Activated T-helper 1 cell treated with anti-CD3 and anti-CD28 coated beads, Interleukin-2, amount 50 U/mL, for 16 hours (primary cell): ENCODE results near the gene OR51A2.
"Not testable (repeated sequence)": the region's sequence is repeated elsewhere in the genome, so short reads cannot be mapped to it uniquely, and the experiment has no call there.

Experiments
- DNase-seq, 2 donors: peaks; one replicate each; pipeline ENCODE4 v3.0.0-alpha.2; 2020; ENCODE audit warnings: low read depth in 1 of 2, low spot score in 1 of 2

The OR51A2 gene, protein sequence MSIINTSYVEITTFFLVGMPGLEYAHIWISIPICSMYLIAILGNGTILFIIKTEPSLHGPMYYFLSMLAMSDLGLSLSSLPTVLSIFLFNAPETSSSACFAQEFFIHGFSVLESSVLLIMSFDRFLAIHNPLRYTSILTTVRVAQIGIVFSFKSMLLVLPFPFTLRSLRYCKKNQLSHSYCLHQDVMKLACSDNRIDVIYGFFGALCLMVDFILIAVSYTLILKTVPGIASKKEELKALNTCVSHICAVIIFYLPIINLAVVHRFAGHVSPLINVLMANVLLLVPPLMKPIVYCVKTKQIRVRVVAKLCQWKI

DNA sequence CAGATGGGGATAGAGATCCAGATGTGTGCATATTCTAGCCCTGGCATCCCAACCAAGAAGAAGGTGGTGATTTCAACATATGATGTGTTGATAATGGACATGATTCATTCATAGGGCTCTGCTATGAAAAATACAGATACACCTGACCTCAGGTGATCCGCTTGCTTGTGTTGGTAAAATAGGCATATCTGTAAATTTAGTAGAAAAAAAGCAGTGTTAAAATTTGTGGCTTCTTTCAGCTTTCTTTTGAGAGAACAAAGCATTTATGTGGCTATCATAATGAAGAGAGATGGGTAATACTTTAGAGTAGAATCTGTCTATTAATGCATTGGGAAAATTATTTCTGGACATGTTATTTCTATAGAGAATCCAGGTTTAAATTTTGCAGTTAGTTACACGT lies at the start of gene OR51A2:
OR51A2 (minus strand) TSS at position 101 of the 400 bp plus-strand sequence; CDS start at position 101, 0 bp downstream.
- DNase-seq = not testable (repeated sequence)

DNA sequence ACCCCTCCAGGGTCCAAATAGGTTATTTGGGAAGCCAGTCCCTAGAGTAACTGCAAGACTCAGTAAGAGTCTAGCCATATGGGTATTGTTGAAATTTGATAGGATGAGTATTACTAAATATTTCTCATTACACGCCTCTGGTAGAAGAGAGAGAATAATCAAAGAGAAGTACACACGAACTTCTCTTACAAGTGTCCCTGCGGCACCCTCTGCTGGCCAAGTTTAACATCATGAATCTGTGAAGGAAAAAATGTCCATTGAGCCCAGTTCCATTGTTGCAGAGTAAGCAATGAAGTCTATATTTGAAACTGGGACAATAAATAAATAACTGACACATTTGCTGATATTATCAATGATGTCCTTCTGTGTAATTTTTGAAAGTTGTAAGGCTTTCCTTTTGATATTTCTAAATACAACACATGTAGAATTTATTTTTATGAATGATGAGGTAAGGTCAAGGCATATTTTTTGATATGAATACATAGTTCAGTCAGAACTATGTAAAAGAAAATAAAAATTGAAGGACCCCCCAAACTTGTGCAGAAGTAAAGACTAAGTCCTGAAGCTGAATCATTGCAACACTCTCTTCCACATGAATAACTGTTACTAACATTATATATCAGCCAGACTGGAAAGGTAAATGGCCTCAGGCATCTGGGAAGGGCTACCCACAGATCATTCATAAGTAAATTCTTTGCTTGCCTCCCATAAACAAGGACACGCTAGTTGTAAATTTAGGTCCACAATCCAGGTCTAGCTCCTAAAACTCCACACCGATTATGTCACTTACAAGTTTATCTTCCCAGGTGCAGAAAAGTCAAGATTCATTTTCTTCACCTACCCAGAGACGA lies 49.1 kb upstream of the OR51A2 start:
- no peak for DNase-seq

DNA sequence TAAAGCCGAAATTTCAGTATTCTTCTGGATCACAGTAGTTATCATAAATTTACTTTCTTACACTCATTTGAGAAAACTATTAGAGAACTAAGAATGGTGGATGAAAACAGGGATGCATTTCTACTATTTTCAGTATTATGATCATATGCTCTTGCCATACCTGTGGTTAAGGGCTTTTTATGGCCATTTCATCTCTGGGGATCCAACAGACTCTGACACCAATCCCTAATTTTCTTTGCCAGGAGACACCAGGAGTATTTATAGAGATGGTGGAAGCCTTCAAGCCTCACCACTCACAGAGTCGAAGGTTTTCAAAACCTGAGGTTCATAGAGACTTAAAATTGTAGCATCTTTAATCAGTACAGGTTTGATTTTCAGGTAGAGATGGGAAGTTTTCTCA lies 39.0 kb upstream of the OR51A2 start, which contains the start of gene OR51L1:
OR51L1 (plus strand) TSS at position 301 of the 400 bp plus-strand sequence. CDS start 4,132 bp downstream, outside the sequence.
- no peak for DNase-seq

DNA sequence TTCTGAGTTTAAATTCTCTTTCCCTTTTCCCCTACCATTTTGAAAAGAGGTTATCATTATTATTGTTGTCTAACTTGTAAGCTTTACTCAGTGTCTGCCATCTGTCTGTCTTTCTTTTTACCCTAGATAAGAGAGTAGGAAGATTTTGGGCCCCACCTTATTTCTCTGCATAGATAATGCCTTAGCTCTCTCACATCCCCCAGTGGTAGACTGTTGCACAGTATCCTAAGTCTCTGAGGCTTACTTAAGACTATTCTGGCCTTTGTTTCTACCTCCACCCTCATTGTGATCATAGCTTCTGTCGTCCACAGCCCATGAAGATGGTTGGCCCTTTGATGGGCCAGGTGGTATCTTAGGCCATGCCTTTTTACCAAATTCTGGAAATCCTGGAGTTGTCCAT lies 35.5 kb upstream of the OR51A2 start:
- DNase-seq = no peak

DNA sequence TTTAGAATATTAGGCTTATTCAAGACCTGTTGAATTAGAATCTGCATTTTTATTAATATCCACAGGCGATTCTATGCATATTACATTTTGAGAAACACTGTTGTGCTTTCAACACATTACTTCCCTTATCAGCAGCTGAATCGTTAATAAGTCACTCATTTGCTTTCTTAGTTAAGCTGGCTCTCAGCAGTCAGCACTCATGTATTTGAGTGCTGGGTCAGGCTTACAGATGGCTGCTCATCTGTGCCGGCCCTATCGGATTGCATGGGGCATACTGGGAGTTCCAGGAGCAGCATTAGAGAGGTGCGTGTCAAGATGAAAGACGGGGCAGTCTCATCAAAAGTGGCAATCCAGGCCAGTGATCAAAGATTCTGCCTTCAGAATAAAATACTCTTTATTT lies 28.3 kb upstream of the OR51A2 start:
- DNase-seq = no peak

DNA sequence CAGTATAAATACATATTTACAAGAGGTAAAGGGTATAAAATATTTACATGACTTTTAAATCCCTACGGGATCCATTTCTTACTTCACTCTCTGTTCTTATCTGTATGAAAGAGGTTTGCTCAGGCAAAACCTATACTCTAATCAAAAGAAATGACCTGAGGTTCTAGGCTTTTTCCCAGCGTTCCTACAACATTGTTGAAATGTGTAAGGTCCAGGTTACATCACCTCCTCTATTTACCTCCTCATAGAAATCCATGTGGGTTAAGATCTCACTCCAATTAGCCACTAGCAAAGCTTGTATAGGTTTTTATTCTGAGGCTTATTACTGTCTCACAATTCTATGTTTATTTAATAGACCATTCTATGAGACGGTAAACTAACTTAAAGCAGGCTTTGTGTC lies 27.2 kb upstream of the OR51A2 start:
- no peak for DNase-seq

DNA sequence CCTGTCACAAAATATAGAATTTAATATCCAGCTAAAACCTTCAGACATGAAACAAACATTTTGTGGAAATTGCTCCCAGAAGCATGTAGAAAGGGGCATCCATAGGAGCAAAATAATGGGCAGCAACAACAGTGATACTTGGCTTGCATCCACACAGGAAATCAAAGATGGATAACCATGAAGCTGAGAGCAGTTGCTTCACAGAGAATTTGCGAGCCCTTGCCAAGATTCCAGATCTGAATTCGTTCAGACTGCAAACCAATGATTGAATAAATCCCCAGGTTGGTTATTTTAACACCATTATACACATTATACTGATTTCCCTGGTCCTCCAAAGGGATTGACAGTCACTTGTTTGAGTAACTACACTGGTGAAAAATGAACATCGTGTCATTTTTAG lies 23.5 kb upstream of the OR51A2 start:
- DNase-seq = no peak

DNA sequence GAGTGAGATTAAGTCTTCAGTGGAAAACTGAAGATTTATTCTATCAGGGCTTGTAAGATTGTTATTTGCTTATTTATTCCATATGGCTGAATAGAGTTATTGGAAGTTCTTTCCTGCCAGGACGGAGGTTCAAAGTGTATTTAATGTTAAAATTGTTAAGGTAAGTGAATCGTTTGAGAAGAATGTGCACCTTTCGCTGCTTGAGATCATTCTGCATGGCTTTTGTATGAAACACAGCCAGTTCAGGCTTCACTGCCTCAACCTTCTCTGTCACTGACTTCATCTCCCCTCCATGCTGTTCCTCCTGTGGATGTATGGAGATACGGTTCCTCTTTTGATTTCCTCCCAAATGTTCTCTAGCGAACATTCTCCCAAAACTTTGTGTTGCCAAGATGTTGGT lies 19.9 kb upstream of the OR51A2 start:
- no peak for DNase-seq

DNA sequence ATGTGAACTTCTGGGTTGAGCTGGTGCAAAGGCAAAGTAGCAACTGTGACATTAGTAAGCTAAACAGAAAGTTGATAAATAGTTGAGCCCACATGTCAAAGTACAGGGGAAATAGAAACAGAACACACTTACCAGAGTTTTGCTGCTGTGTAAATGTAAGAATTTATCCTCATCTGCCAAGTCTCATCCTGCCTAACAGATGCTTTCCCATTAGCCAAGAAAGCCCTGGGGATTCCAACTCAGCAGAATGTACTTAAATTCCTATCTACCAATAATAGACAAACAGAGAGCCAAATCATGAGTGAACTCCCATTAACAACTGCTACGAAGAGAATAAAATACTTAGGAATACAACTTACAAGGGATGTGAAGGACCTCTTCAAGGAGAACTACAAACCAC lies 7.3 kb upstream of the OR51A2 start:
- DNase-seq = no peak

DNA sequence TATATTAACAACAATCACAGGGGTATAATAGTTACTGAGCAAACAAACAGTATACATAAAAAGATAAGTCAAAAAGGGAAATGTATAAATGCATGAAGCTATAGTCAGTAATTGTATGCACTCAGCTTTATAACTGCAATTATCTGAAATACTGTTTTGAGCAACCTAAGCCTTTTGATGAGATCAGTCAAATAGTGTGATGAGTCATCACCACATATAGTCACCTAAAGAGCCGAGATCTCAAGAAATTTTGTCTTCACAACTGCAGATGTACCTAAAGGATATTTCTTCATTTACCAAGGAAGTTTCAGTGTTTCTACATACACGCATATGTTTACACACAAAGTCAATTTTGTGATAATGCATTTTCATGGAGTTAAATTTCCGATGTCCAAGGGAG lies 5.4 kb upstream of the OR51A2 start:
- no peak for DNase-seq

DNA sequence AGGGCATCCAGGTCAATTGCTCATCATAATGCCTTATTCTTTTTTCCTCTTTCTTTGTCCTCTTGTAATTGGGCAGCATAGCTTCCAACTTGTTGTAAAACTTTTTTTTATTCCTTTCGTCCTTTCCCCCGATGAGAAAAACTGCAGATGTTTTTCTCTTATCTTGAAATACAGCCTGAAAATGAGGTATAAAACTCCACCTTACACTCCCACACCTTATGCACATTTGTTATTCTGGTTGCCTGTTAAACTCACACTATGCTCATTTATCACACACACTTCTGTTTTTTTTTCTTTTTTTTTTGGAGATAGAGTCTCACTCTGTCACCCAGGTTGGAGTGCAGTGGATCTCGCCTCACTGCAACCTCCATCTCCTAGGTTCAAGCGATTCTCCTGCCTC lies 1.9 kb upstream of the OR51A2 start:
- no peak for DNase-seq

DNA sequence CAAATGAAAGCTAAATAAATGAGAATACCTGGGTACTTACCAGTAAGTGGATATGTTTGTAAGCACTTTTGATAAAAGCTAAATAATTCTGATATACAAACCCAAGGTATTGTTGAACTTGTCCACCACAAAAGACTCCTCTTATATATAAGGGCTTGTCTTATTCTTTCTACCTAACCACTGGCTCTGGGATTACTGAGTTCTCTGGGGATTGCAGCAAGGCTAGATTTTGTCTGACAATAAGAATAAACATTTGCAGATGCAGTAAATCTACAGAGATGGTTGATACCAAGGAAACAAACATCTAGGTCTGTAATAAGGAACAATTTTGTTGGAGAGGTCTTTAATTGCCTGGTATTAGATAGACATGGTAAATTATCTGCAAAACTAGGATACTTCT lies 8.0 kb downstream of the OR51A2 start, which contains the start of gene OR51A4:
OR51A4 (minus strand) TSS at position 101 of the 400 bp plus-strand sequence. CDS start 505 bp downstream, outside the sequence.
- DNase-seq = no peak

DNA sequence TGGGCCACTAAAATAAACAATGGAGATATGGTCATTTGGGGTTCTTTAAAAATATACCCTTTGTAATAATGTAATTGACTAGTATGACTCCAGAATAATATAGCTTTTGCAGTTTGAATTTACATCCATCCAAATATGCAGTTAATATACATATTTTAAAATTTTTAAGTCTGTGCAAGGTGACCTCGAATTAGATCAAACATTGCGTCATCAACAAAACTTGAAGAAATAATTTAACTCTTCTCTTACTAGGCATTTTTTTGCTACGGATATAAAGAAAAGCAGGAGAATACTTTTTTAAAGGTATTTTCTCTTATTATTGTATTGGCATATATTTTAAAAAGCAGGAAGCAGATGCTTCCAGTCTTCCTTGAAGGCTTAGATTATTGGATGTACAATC lies 18.8 kb downstream of the OR51A2 start:
- DNase-seq = no peak

DNA sequence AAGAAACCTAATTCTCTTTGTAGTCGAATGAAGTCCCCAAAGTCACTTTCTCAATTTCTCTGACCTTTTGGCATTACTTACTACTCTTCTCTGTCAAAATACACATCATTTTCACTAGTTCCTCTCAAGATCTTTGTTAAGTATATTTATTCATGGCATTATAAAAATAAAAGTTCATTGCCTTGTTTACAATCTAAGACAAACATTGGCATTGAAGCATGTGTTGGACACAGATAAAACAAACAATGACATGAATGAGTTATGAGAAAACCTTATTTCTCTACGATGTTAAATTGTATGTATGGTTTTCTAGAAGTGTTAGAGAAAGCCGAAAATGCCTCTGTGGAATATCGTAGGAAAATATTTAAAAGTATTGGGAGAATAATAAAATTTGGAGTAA lies 22.8 kb downstream of the OR51A2 start:
- no peak for DNase-seq

DNA sequence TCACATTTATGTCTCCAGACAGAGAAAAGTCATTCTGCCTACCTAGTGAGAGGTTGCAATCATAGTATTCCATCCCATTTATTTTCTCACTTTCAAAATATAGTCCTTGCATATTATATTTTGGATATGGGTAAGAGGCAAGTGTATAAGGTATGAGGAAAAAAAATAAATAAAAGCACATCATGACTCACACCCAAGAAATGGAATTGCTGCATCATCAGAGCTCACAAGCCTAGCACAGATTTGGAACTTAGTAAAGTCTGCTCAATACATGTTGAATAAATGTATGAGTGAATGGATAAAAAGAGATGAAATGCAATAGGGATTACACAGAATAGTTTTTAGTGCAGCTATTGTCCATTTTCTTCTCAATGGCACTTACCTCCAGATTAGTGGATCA lies 28.9 kb downstream of the OR51A2 start:
- DNase-seq = no peak

DNA sequence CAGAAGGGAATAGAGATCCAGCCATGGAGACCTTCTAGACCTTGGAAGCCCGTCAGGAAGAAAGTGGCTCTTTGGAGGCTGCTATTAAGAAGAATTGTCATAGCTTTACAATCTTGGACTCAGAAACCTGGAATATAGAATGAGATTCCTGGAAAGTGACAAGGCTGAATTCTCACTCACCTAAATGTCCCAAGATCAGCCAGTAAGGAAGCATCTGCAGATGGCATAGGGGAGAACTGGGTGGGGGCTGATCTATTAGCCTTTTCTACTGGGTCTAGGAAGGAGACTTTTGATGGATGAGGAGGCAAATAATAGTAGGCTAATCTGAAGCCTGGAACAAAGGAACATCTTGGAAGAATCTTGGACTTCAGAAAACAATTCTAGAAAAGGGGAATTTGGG lies 31.3 kb downstream of the OR51A2 start, which contains the start of gene OR51G1:
OR51G1 (minus strand) TSS at position 101 of the 400 bp plus-strand sequence; CDS start at position 101, 0 bp downstream.
- DNase-seq = no peak

DNA sequence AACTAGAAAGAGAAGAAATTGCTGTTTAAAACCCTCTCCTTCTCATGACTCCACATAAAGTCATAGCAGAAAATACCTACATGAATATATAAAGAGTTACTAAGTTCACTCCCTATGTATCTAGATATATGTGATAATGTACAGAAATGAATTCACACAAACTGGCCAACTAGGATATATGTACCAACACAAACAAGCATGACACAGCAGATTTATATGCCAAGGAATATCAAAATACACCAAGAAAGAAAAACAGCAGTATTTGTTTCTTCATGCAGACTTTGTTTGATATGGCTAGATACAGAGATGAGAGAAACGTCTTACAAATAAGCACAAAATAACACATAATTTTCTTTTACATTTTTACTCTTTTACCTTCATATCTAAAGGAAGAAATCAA lies 33.2 kb downstream of the OR51A2 start:
- DNase-seq = no peak

DNA sequence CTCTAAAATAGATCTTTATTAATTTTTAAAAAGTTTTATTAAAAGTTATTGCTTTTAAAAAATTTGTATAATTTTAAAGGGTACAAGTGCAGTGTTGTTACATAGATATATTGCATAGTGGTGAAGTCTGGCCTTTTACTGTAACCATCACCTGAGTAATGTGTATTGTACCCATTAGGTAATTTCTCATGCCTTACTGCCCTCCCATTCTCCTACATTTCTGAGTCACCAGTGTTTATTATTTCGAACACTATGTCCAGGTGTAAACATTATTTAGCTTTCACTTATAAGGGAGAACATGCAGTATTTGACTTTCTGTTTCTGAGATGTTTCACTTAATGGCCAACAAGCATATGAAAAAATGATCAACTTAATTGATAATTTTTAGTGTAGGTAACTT lies 33.7 kb downstream of the OR51A2 start:
- no peak for DNase-seq

DNA sequence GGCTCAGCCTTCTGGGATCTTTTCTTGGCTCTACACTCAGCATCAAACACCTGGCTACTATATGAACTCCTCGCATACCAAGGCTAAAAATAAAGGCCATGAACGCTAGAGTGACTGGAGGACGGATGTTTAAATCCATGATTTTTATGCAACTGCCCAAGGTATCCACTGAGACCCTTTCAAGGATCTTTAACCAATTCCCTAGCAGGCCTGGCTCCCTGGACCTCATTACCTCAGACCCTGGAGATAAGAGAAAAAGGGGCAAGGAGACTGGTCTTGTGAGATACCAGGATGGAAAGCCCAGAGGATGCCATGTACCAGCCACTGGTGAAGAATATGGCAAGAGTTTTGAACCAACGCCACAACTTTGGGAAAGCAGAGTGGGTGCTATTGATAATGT lies 36.3 kb downstream of the OR51A2 start, which contains the start of gene OR51G2:
OR51G2 (minus strand) TSS at position 101 of the 400 bp plus-strand sequence. CDS start 3,687 bp downstream, outside the sequence.
- no peak for DNase-seq

DNA sequence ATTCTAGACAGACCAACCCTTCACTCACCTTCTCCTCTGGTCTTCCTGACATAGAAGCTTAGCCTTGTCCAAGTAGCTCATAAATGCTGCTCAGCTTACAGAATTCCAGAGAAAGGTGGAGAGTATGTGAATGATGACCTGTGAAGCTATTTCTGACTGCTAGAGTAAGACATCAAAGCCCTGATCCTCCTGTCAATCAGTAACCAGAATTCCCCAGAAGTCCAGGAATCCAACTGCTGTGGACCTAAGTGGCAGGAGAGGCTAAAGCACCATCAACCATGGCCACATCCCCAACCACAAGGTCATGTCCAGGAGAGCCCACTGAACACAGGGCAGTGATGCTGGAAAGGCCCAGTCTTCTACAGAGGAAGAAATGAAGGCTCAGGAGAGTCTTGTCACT lies 38.9 kb downstream of the OR51A2 start:
- no peak for DNase-seq
